Skeletal muscle satellite cell (primary cell): ENCODE measurements around the gene SLC22A23.
"Not testable (repeated sequence)": the region's sequence is repeated elsewhere in the genome, so short reads cannot be mapped to it uniquely, and the experiment has no call there.

Experiments
- H3K27me3 ChIP-seq: 2 replicates; pipeline ENCODE4 v1.7.0; 2013; ENCODE audit warnings: low read length; ENCODE audit not compliant: control insufficient read depth, insufficient read depth
- H3K36me3 ChIP-seq: 2 replicates; pipeline ENCODE4 v1.7.0; 2013; ENCODE audit warnings: mild to moderate bottlenecking, control low read depth, low read length; ENCODE audit not compliant: insufficient read depth
- H3K4me1 ChIP-seq: 2 replicates; pipeline ENCODE4 v1.7.0; 2013; ENCODE audit warnings: low read length; ENCODE audit not compliant: control insufficient read depth, insufficient read depth
- H3K4me2 ChIP-seq: 2 replicates; pipeline ENCODE4 v1.7.0; 2013; ENCODE audit warnings: mild to moderate bottlenecking, low read length
- H3K4me3 ChIP-seq: 2 replicates; pipeline ENCODE4 v1.7.0; 2013; ENCODE audit warnings: low read length
- H3K9ac ChIP-seq: 2 replicates; pipeline ENCODE4 v1.7.0; 2013; ENCODE audit warnings: mild to moderate bottlenecking, low read depth, low read length, moderate library complexity
- H3K9me3 ChIP-seq: replicated peaks from 2 replicates; pipeline ENCODE4 v1.7.0; 2013; ENCODE audit warnings: mild to moderate bottlenecking, control low read depth, low read length

The SLC22A23 gene

GRCh38 chr6:3383525-3383924 is 73.3 kb downstream of the SLC22A23 start:
- no peak overlapping the region for H3K4me2 ChIP-seq
- H3K9ac ChIP-seq: no peak overlapping the region
- H3K4me3 ChIP-seq: no peak overlapping the region
- H3K9me3 ChIP-seq: no peaks in the 10 kb centered on the region
- no peaks in the 10 kb centered on the region for H3K27me3 ChIP-seq
- no peaks in the 10 kb centered on the region for H3K36me3 ChIP-seq
- H3K4me1 ChIP-seq: peaks cover 31% of the 10 kb centered on the region

DNA sequence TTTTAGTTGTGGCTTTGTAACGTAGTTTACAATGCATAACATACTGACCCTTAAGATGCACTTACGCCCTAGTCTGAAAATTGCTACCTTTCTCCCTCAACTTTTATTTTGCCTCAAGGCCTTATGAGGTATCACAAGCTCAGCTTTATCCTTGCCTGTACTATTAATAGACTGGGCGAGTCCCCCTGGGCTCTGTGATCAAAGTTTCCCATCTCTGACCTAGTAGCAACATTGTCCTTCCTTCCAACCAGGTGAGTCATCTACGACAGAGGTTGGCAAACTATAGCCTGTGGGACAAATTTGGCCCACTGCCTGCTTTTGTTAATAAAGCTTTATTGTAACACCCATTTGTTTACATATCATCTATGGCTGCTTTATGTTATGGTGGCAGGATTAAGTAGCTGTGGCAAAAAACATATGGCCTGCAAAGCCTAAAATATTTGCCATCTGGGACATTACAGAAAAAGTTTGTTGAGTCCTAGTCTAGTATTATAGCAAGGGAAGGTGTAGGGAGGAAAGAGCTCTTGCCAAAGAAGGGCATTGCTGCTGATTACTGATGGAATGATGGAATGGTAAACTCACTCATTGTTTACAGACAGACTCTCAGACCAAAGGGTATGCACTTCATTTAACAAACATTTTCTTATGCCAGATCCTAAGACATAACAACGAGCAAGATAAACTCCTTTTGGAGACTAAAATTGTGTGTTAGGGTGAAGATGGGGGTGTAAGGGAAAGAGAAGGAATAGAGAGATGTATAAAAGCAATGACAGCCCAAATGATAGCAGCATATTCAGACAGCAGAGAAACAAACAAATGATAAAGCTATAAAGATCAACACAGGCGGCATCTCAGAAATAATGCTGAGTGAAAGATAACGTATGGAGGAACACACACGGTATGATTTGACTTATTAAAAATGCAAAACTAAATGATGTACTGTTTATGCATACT is 74.2 kb downstream of the SLC22A23 start:
- no peak overlapping the region for H3K4me3 ChIP-seq
- no peaks in the 10 kb centered on the region for H3K27me3 ChIP-seq
- H3K36me3 ChIP-seq: no peaks in the 10 kb centered on the region
- H3K9me3 ChIP-seq: no peaks in the 10 kb centered on the region
- H3K4me1 ChIP-seq: peaks cover 31% of the 10 kb centered on the region
- no peak overlapping the region for H3K9ac ChIP-seq
- no peak overlapping the region for H3K4me2 ChIP-seq

- Histone ChIP-seq H3K4me2 (no peak overlapping the region), H3K36me3 (no peaks in the 10 kb centered on the region), H3K9ac (no peak overlapping the region), H3K4me1 (peaks cover 26% of the 10 kb centered on the region), H3K27me3 (no peaks in the 10 kb centered on the region), H3K4me3 (no peak overlapping the region), H3K9me3 (no peaks in the 10 kb centered on the region)
Observed at GRCh38 chr6:3381233-3381921, 75.5 kb downstream of the SLC22A23 start.

DNA sequence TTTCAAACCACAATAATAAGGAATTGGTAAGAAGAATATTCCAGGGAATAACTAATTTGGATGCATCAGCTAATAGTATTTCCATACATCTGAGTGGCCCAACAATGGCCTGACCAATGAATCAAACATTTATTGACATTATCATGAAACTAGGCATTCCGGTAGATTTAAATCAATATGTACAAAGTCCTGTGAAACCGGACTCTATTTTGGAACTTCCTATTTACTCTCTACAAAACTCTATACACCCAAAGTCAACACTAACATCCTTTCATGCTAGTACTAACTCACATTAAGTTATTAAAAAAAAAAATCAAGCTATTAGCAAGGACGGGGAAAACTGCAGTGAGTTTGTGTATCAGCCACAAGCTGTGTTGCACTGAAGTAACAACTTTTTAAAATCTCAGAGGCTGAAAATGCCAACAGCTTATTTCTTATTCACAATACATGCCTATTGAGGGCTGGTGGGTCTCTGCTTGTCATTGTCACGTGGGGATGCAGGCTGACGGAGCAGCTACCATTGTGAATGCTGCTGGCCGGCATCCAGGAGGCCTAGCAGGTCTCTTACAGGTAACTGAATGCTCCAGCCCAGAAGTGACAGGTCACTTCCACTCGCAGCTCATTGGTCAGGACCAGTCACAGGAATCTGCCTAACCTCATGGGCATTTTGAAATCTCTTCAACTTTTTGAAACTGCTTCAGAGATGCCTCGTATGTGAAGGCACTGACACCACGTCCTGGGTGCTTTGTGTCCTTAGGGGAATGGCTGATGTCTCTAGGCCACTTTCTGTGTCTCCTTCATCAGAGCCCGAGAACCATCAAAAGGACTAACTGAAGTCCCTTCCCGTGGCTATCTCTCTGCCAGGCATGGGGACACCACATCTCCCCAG is 76.3 kb downstream of the SLC22A23 start:
- Histone ChIP-seq H3K9me3 (no peaks in the 10 kb centered on the region), H3K36me3 (no peaks in the 10 kb centered on the region), H3K4me3 (no peak overlapping the region), H3K4me1 (peaks cover 18% of the 10 kb centered on the region), H3K27me3 (no peaks in the 10 kb centered on the region), H3K4me2 (no peak overlapping the region), H3K9ac (no peak overlapping the region)

- Histone ChIP-seq H3K4me1 (peaks cover 15% of the 10 kb centered on the region), H3K27me3 (no peaks in the 10 kb centered on the region), H3K9me3 (no peaks in the 10 kb centered on the region), H3K36me3 (no peaks in the 10 kb centered on the region), H3K4me3 (no peak overlapping the region), H3K9ac (no peak overlapping the region), H3K4me2 (no peak overlapping the region)
Observed at GRCh38 chr6:3379482-3380060, 77.3 kb downstream of the SLC22A23 start.

DNA sequence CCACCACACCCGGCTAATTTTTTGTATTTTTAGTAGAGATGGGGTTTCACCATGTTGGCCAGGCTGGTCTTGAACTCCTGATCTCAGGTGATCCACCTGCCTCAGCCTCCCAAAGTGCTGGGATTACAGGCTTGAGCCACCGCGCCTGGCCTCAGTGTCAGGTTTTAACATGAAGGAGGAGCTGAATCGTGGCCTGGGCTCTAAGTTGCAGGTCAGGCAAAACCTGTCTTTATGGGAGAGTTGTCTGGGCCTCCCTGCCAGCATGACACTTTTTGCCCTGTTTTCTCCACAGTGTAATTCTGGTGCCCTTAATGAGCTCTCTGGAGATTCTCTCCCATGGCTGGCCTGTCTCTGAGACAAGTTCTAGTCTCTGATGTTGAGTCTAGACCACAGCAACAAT is 78.0 kb downstream of the SLC22A23 start:
- peaks cover 15% of the 10 kb centered on the region for H3K4me1 ChIP-seq
- H3K9ac ChIP-seq, H3K4me3 ChIP-seq, H3K4me2 ChIP-seq, H3K9me3 ChIP-seq, H3K27me3 ChIP-seq, H3K36me3 ChIP-seq: not testable (repeated sequence)

GRCh38 chr6:3378398-3378782 is 78.5 kb downstream of the SLC22A23 start:
- not testable (repeated sequence) for H3K9me3 ChIP-seq, H3K27me3 ChIP-seq, H3K4me2 ChIP-seq, H3K36me3 ChIP-seq, H3K9ac ChIP-seq, H3K4me3 ChIP-seq
- H3K4me1 ChIP-seq: peaks cover 11% of the 10 kb centered on the region

GRCh38 chr6:3377536-3378397 is 79.1 kb downstream of the SLC22A23 start:
- H3K4me3 ChIP-seq: no peak overlapping the region
- no peaks in the 10 kb centered on the region for H3K9me3 ChIP-seq
- H3K4me1 ChIP-seq: peaks cover 9% of the 10 kb centered on the region
- no peak overlapping the region for H3K9ac ChIP-seq
- no peak overlapping the region for H3K4me2 ChIP-seq
- H3K36me3 ChIP-seq: no peaks in the 10 kb centered on the region
- H3K27me3 ChIP-seq: no peaks in the 10 kb centered on the region

- Histone ChIP-seq H3K27me3 (peaks cover 4% of the 10 kb centered on the region), H3K4me1 (peaks cover 4% of the 10 kb centered on the region), H3K4me2 (no peak overlapping the region), H3K4me3 (no peak overlapping the region), H3K9me3 (no peaks in the 10 kb centered on the region), H3K36me3 (no peaks in the 10 kb centered on the region), H3K9ac (no peak overlapping the region)
Observed at GRCh38 chr6:3376893-3377535, 79.8 kb downstream of the SLC22A23 start.

DNA sequence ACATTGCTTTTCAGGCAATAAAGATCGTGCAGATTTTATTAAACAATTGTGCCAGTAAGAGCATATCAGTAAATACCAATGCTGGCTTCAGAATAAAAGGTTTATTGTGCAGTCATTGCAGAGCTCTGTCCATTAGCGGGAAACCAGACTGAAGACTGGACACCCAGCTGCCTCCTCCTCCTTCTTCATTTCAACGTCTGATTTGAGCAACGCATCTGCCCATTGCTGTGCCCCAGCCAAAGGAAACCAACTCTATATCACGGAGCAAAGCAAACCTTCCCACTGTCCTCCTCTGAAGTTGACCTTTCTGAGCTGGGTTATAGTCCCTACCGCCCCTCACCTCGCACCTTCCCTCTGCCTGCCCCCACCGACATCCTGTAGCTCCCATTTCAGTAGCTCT is 80.8 kb downstream of the SLC22A23 start:
- Histone ChIP-seq H3K4me2 (no peak overlapping the region), H3K27me3 (peaks cover 4% of the 10 kb centered on the region), H3K36me3 (no peaks in the 10 kb centered on the region), H3K9me3 (no peaks in the 10 kb centered on the region), H3K4me3 (no peak overlapping the region), H3K4me1 (no peaks in the 10 kb centered on the region), H3K9ac (no peak overlapping the region)
